Tibial nerve (tissue), 4 donors: ENCODE results near the gene NEMF. TPM values are rescaled to one million over a fixed set of nuclear protein-coding genes. Genes with fewer than 3 reads are reported as not detected.

Source experiments
- DNase-seq, 2 donors: peaks; one replicate each; pipeline ENCODE4 v3.0.0-alpha.2; 2019; ENCODE audit warnings: low spot score in 2 of 2
- H3K27ac ChIP-seq, 4 donors: fragments of 200-600 bp; sonication (generic) in 3 of 4; one replicate each; pipeline ENCODE4 v1.5.1; 2017 to 2019; ENCODE audit warnings: mild to moderate bottlenecking in 1 of 4
- H3K27me3 ChIP-seq, 2 donors: fragments of 200-600 bp; sonication (generic) in 1 of 2; one replicate each; pipeline versions ENCODE4 v1.5.1 to v1.6.0; 2017 to 2019
- H3K36me3 ChIP-seq, 3 donors: fragments of 200-600 bp; sonication (generic); one replicate each; pipeline ENCODE4 v1.5.1; 2018 to 2019
- H3K4me1 ChIP-seq, 4 donors: fragments of 200-600 bp; sonication (generic) in 3 of 4; one replicate each; pipeline ENCODE4 v1.5.1; 2017 to 2019
- H3K4me3 ChIP-seq, 4 donors: fragments of 200-600 bp; sonication (generic) in 3 of 4; one replicate each; pipeline ENCODE4 v1.5.1; 2017 to 2019; ENCODE audit warnings: mild to moderate bottlenecking in 1 of 4, moderate library complexity in 1 of 4
- H3K9me3 ChIP-seq, 4 donors: fragments of 200-600 bp; sonication (generic) in 3 of 4; one replicate each; pipeline ENCODE4 v1.5.1; 2017 to 2019
- CTCF ChIP-seq, 5 experiments: fragments of 200-600 bp in 3 of 5; fragments of 450-650 bp in 2 of 5; sonication (generic) in 3 of 5; IDR thresholded peaks; one replicate each; pipeline ENCODE4 v1.5.1; 2016 to 2019; ENCODE audit warnings: antibody characterized with exemption in 5 of 5, mild to moderate bottlenecking in 3 of 5, moderate library complexity in 2 of 5
- EP300 ChIP-seq, 2 donors: sonication (generic); formaldehyde crosslinking; IDR thresholded peaks; one replicate each; pipeline ENCODE4 v1.6.1; 2017; ENCODE audit warnings: antibody characterized with exemption in 2 of 2, mild to moderate bottlenecking in 1 of 2
- POLR2A ChIP-seq, 2 donors: fragments of 450-650 bp; IDR thresholded peaks; one replicate each; pipeline ENCODE4 v1.6.1; 2017; ENCODE audit warnings: antibody characterized with exemption in 2 of 2, mild to moderate bottlenecking in 2 of 2, moderate library complexity in 2 of 2
- WGBS, 2 donors: methylation state at CpG; one replicate each; pipeline ENCODE4 v1.1.5; 2018; 5-methylcytosine and 5-hydroxymethylcytosine counted together
- total RNA-seq, 4 donors: library from RNA; depleted of rRNA; stranded (reverse); fragments of >200 nt; gene quantifications; one replicate each; pipeline ENCODE4 v1.1.0, GENCODE V29; 2016

NEMF gene
- total RNA-seq, 4 donors from 2014 or later, result 100 to 215 (median 138) TPM

GRCh38 chr14:49860988-49861698 lies 8.6 kb upstream of the NEMF start:
- Histone ChIP-seq H3K27me3 (no peaks in the 10 kb centered on the region), H3K9me3 (no peaks in the 10 kb centered on the region), H3K36me3 (no peaks in the 10 kb centered on the region), H3K4me1 (peaks cover 0 to 33% (median 7%) of the 10 kb centered on the region in 4 donors), H3K27ac (peak overlapping the region; percentile 90 to 97 (median 96)), H3K4me3 (peak overlapping the region; percentile 45 to 92 (median 64))
- WGBS, 2 donors, result 19 to 20% methylated on average over 4 of the region's 4 CpGs
- no peak for DNase-seq
- no peak for TF ChIP-seq CTCF (IDR thresholded peaks at IDR 0.05)
- TF ChIP-seq POLR2A (IDR thresholded peaks at IDR 0.05), result no peak
- TF ChIP-seq EP300 (IDR thresholded peaks at IDR 0.05), result no peak

- H3K36me3 ChIP-seq, result no peaks in the 10 kb centered on the region
- no peak overlapping the region for H3K27ac ChIP-seq
- H3K9me3 ChIP-seq, result no peaks in the 10 kb centered on the region
- H3K4me3 ChIP-seq, result no peak overlapping the region
- H3K4me1 ChIP-seq, result peaks cover 0 to 15% (median 2%) of the 10 kb centered on the region in 4 donors
- no peak for DNase-seq
- no peaks in the 10 kb centered on the region for H3K27me3 ChIP-seq
- 85 to 91% methylated on average over 3 of the region's 3 CpGs for WGBS, 2 donors
- no peak for TF ChIP-seq POLR2A (IDR thresholded peaks at IDR 0.05)
- no peak for TF ChIP-seq EP300 (IDR thresholded peaks at IDR 0.05)
- TF ChIP-seq CTCF (IDR thresholded peaks at IDR 0.05), result no peak
These were observed 5.8 kb upstream of the NEMF start for GRCh38 chr14:49858383-49858782.

- no peak for DNase-seq
- no peak overlapping the region for H3K4me3 ChIP-seq
- 78 to 82% methylated on average over 6 of the region's 6 CpGs for WGBS, 2 donors
- no peaks in the 10 kb centered on the region for H3K36me3 ChIP-seq
- no peaks in the 10 kb centered on the region for H3K27me3 ChIP-seq
- no peak overlapping the region for H3K27ac ChIP-seq
- H3K9me3 ChIP-seq, result no peaks in the 10 kb centered on the region
- H3K4me1 ChIP-seq, result peaks cover 0 to 17% (median 2%) of the 10 kb centered on the region in 4 donors
- TF ChIP-seq CTCF (IDR thresholded peaks at IDR 0.05), result no peak
- TF ChIP-seq EP300 (IDR thresholded peaks at IDR 0.05), result no peak
- TF ChIP-seq POLR2A (IDR thresholded peaks at IDR 0.05), result no peak
These were observed 4.9 kb upstream of the NEMF start for GRCh38 chr14:49857427-49858003.

- no peaks in the 10 kb centered on the region for H3K27me3 ChIP-seq
- H3K4me1 ChIP-seq, result peaks cover 7 to 41% (median 13%) of the 10 kb centered on the region in 4 donors
- no peaks in the 10 kb centered on the region for H3K9me3 ChIP-seq
- peaks cover 0 to 8% (median 0%) of the 10 kb centered on the region in 3 donors for H3K36me3 ChIP-seq
- H3K4me3 ChIP-seq, result peak overlapping the region; percentile 49 to 87 (median 73)
- TF ChIP-seq POLR2A (IDR thresholded peaks at IDR 0.05) (no peak), EP300 (IDR thresholded peaks at IDR 0.05) (peak in 1 of 2 donors; percentile 22), CTCF (IDR thresholded peaks at IDR 0.05) (peak; percentile 67 to 81 (median 73))
- peak in 1 of 2 donors; percentile 73 for DNase-seq
- peak overlapping the region in 2 of 4 donors; percentile 91 to 94 for H3K27ac ChIP-seq
- WGBS, 2 donors, result 23 to 26% methylated on average over 27 of the region's 27 CpGs
These were observed 1.2 kb upstream of the NEMF start for GRCh38 chr14:49853572-49854375.
